Fibroblast of skin of right biceps (primary cell): ENCODE measurements around the gene HPS4.

Experiments used
- DNase-seq: peaks from one replicate; pipeline ENCODE4 v3.0.0-alpha.2; 2013

The HPS4 gene

GRCh38 chr22:26463101-26463661, 20.4 kb downstream of the HPS4 start:
- DNase-seq: no peak

GRCh38 chr22:26462641-26463040, 20.9 kb downstream of the HPS4 start:
- DNase-seq: no peak

GRCh38 chr22:26462051-26462450, 21.5 kb downstream of the HPS4 start:
- DNase-seq: no peak

- DNase-seq: peak; percentile 41
These were observed 22.3 kb downstream of the HPS4 start for GRCh38 chr22:26461188-26461810.

- DNase-seq: no peak
These were observed 23.4 kb downstream of the HPS4 start for GRCh38 chr22:26460202-26460601.

GRCh38 chr22:26457661-26458272, 25.8 kb downstream of the HPS4 start:
- DNase-seq: no peak

GRCh38 chr22:26453812-26454500, 29.6 kb downstream of the HPS4 start:
- DNase-seq: no peak

GRCh38 chr22:26453216-26453615, 30.4 kb downstream of the HPS4 start:
- DNase-seq: no peak

GRCh38 chr22:26452236-26453016, 31.2 kb downstream of the HPS4 start:
- no peak for DNase-seq

- DNase-seq: no peak
These were observed 33.0 kb downstream of the HPS4 start for GRCh38 chr22:26450453-26451185.

GRCh38 chr22:26448941-26449340, 34.6 kb downstream of the HPS4 start:
- no peak for DNase-seq

- DNase-seq: no peak
These were observed 35.2 kb downstream of the HPS4 start for GRCh38 chr22:26448334-26448733.

- no peak for DNase-seq
These were observed 35.8 kb downstream of the HPS4 start for GRCh38 chr22:26447584-26448329.

- DNase-seq: no peak
These were observed 36.6 kb downstream of the HPS4 start for GRCh38 chr22:26446808-26447515.

GRCh38 chr22:26445577-26446275, 37.9 kb downstream of the HPS4 start:
- DNase-seq: no peak

GRCh38 chr22:26444777-26445176, 38.8 kb downstream of the HPS4 start:
- no peak for DNase-seq

GRCh38 chr22:26443901-26444690, 39.5 kb downstream of the HPS4 start:
- DNase-seq: no peak

GRCh38 chr22:26442086-26442756, 41.4 kb downstream of the HPS4 start:
- DNase-seq: peak; percentile 11

GRCh38 chr22:26439559-26439958, 44.0 kb downstream of the HPS4 start:
- no peak for DNase-seq
